GM18519 (cell line): Measurements from ENCODE around the gene AATF.

Experiments used
- ATAC-seq: cut with Tn5 transposase; IDR thresholded peaks from one replicate; pipeline ENCODE4 v1.9.1; 2021; ENCODE audit warnings: mild to moderate bottlenecking, moderate library complexity; ENCODE audit not compliant: unreplicated experiment, low FRiP score

The AATF gene

GRCh38 chr17:37098152-37098551, 149.4 kb downstream of the AATF start:
- no peak for ATAC-seq

DNA sequence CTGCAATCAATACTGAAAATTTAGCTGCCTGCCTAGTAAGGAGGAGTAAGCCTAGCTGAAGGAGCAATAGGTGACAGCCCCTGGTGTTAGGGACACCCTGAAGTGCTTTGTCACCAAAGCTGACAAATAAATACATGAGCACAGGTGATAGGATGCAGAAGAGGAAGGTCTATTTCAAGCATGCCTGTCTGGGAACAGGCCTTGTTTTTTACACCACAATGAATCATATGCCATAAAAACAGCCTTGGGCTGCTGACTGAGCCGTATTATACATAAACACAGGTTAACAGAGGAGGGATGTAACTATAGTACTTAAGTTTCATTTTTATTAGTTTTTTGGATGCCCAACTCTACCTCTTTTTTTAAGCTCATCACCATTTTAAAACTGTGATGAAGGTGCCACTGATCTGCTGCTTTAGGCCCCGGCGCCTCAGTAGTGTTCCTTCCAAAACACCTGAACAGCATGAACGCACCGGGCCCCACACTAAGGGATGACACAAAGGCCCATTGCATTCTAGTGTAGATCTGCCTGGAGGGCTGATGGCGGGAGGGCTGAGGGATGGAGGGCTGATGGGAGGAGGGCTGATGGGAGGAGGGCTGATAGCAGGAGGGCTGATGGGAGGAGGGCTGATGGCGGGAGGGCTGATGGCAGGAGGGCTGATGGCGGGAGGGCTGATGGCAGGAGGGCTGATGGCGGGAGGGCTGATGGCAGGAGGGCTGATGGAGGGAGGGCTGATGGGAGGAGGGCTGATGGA, 150.3 kb downstream of the AATF start:
- no peak for ATAC-seq

DNA sequence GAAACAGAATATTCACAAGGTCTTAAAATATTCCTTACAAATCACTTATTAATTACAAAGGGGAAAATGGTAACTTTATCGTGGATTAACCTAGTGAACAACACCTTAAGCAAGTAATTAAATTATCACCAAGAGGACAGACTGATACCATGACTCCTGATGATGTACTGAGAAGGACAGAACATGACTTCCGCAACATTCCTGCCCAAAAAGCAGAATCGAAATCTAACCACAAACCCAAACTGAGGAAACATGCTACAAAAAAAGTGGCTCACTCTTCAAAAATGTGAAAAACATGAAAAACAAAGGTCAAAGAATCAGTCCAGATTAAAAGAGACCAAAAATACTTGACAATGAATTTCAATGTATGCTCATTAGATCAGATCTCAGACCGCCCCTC, 151.5 kb downstream of the AATF start:
- no peak for ATAC-seq

DNA sequence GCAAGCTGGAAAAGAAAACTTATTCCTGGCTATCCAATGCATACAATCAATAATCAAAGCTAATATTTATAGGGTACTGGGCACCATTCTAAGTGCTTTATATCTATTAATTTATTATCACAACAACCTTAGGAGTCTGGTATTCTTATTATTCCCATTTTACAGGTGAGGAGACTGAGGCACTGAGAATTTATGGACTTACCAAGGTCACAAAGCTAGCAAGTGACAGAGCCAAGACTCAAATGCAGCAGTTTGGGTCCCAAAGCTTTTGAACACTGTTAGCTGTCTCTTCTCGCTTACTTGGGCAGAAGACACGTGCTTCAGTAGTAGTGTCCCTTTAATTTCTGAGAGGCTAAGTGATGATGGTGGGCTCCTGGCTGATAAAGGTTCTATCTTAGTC, 152.6 kb downstream of the AATF start:
- no peak for ATAC-seq

GRCh38 chr17:37103231-37103630, 154.5 kb downstream of the AATF start:
- no peak for ATAC-seq

DNA sequence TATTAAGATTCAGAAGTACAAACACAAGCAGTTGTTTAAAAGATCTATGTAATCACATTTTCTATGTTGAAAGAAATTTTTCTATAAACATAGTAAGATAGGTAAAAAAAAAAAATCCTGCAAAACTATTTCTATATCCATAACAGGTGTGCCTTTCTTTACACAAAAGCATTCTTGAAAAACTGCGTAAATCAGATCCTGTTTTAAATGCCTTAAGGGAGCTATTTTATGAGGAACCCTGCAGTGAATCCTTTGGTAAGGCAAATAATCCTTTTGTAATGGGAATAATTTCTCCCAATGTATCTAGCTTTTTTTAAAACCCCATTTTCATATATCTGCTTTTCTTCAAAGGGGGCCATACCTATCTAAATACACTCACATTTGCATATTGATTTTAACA, 157.3 kb downstream of the AATF start:
- ATAC-seq: no peak
